GM12873 (cell line): Measurements from ENCODE around the gene ACYP2.

ENCODE experiments used
- CTCF ChIP-seq: IDR thresholded peaks from 2 replicates; pipeline ENCODE4 v1.5.1; 2012; ENCODE audit warnings: low read depth, mild to moderate bottlenecking, moderate library complexity, low read length, control low read depth; ENCODE audit not compliant: insufficient read depth; ENCODE audit errors: missing control alignments

ACYP2 gene

GRCh38 chr2:54289917-54290316 is 174.5 kb downstream of the ACYP2 start:
- TF ChIP-seq CTCF, result no peak

GRCh38 chr2:54290356-54291025 is 175.1 kb downstream of the ACYP2 start:
- TF ChIP-seq CTCF, result no peak

GRCh38 chr2:54295911-54296310 is 180.5 kb downstream of the ACYP2 start:
- no peak for TF ChIP-seq CTCF

- TF ChIP-seq CTCF, result no peak
Observed at GRCh38 chr2:54298514-54298913, 183.1 kb downstream of the ACYP2 start.

- no peak for TF ChIP-seq CTCF
Observed at GRCh38 chr2:54303631-54304030, 188.2 kb downstream of the ACYP2 start.

GRCh38 chr2:54306556-54306955 is 191.1 kb downstream of the ACYP2 start:
- no peak for TF ChIP-seq CTCF

GRCh38 chr2:54308186-54308585 is 192.8 kb downstream of the ACYP2 start:
- no peak for TF ChIP-seq CTCF
